K562 (cell line): ENCODE data around the gene CEND1. TPM values are rescaled to one million over a fixed set of nuclear protein-coding genes. Genes with fewer than 3 reads are reported as not detected.

Experiments used
- BCOR ChIP-seq: fragments of 450-650 bp; IDR thresholded peaks from 2 replicates; pipeline ENCODE4 v1.6.1; 2016
- CBFA2T2 ChIP-seq: fragments of 450-650 bp; conservative IDR thresholded peaks from 2 replicates; pipeline ENCODE4 v1.6.1; 2017; ENCODE audit warnings: mild to moderate bottlenecking
- ELF2 ChIP-seq: fragments of 250-450 bp; sonication (Bioruptor Pico); IDR thresholded peaks from 2 replicates; pipeline ENCODE4 v1.5.0; 2021; ENCODE audit warnings: mild to moderate bottlenecking
- ESRRB ChIP-seq: fragments of 250-450 bp; sonication (Bioruptor Pico); IDR thresholded peaks from 2 replicates; pipeline ENCODE4 v1.5.0; 2020; ENCODE audit warnings: mild to moderate bottlenecking, moderate library complexity, borderline replicate concordance
- FOXK1 ChIP-seq: sonication (generic); formaldehyde crosslinking; IDR thresholded peaks from 2 replicates; pipeline ENCODE4 v1.8.0; 2022; ENCODE audit warnings: missing genetic modification reagents, mild to moderate bottlenecking, borderline replicate concordance
- HDGF ChIP-seq: fragments of 450-650 bp; IDR thresholded peaks from 2 replicates; pipeline ENCODE4 v1.6.1; 2016
- HNRNPH1 ChIP-seq: fragments of 200-400 bp; formaldehyde crosslinking; optimal IDR thresholded peaks from 2 replicates; pipeline ENCODE3; 2017; ENCODE audit warnings: low read depth, mild to moderate bottlenecking, low read length, moderate library complexity
- ILF3 ChIP-seq: fragments of 450-650 bp; IDR thresholded peaks from 2 replicates; pipeline ENCODE4 v1.6.1; 2018; ENCODE audit warnings: antibody characterized with exemption, mild to moderate bottlenecking, moderate library complexity, borderline replicate concordance
- MED1 ChIP-seq: sonication (generic); formaldehyde crosslinking; IDR thresholded peaks from 2 replicates; pipeline ENCODE4 v1.8.1; 2023; ENCODE audit warnings: missing genetic modification reagents, borderline replicate concordance
- MYC ChIP-seq, 2 experiments: fragments of 250-450 bp in 1 of 2; sonication (Bioruptor Pico) in 1 of 2; IDR thresholded peaks; 2 replicates each; pipeline versions ENCODE4 v1.5.1 to v1.6.1; 2012 to 2021; ENCODE audit warnings: low read depth in 2 of 2, borderline replicate concordance in 1 of 2, improper control_type of control experiment in 1 of 2, low read length in 1 of 2, mild to moderate bottlenecking in 1 of 2, moderate library complexity in 1 of 2
- NFATC3 ChIP-seq: fragments of 450-650 bp; IDR thresholded peaks from 2 replicates; pipeline ENCODE4 v1.6.1; 2017; ENCODE audit warnings: mild to moderate bottlenecking
- NFIC ChIP-seq: fragments of 450-650 bp; IDR thresholded peaks from 2 replicates; pipeline ENCODE4 v1.6.1; 2017; ENCODE audit warnings: mild to moderate bottlenecking, inconsistent platforms
- NFXL1 ChIP-seq: fragments of 450-650 bp; formaldehyde crosslinking; IDR thresholded peaks from 2 replicates; pipeline ENCODE4 v1.4.0; 2021; ENCODE audit warnings: mild to moderate bottlenecking
- SPI1 ChIP-seq: IDR thresholded peaks from 2 replicates; pipeline ENCODE4 v1.6.1; 2011; ENCODE audit warnings: low read depth, low read length, control low read depth, borderline replicate concordance
- SREBF1 ChIP-seq: fragments of 150-350 bp; IDR thresholded peaks from 2 replicates; pipeline ENCODE4 v1.6.1; 2014; ENCODE audit warnings: antibody characterized with exemption, low read depth, low read length, borderline replicate concordance
- SRSF7 ChIP-seq: fragments of 200-400 bp; formaldehyde crosslinking; optimal IDR thresholded peaks from 2 replicates; pipeline ENCODE3; 2017; ENCODE audit warnings: mild to moderate bottlenecking, low read depth, low read length
- TOE1 ChIP-seq, 2 experiments: fragments of 450-650 bp in 1 of 2; sonication (generic) in 1 of 2; formaldehyde crosslinking in 1 of 2; IDR thresholded peaks; 2 replicates each; pipeline versions ENCODE4 v1.7.1 to v1.8.0; 2016 to 2022; ENCODE audit warnings: borderline replicate concordance in 2 of 2, mild to moderate bottlenecking in 2 of 2, antibody characterized with exemption in 1 of 2, inconsistent platforms in 1 of 2, low read depth in 1 of 2, missing genetic modification reagents in 1 of 2, moderate library complexity in 1 of 2
- ZNF143 ChIP-seq: sonication (generic); formaldehyde crosslinking; IDR thresholded peaks from 2 replicates; pipeline ENCODE4 v1.9.0; 2022; ENCODE audit warnings: mild to moderate bottlenecking, missing genetic modification reagents
- ZNF146 ChIP-seq: IDR thresholded peaks from one replicate; pipeline ENCODE4 v1.6.1; 2018; ENCODE audit warnings: missing compliant biosample characterization; ENCODE audit not compliant: unreplicated experiment
- ZNF165 ChIP-seq: fragments of 250-450 bp; sonication (Bioruptor Pico); IDR thresholded peaks from 2 replicates; pipeline ENCODE4 v1.4.0; 2020; ENCODE audit warnings: borderline replicate concordance
- polyA plus RNA-seq, 8 experiments: library from polyadenylated mRNA; depleted of rRNA in 4 of 8; stranded (reverse) in 5 of 8; unstranded in 3 of 8; fragments of >200 nt; fragmentation: Nextera tagmentation in 2 of 8; fragmentation: Illumina TruSeq in 1 of 8; extraction: Ambion mirVana in 2 of 8; extraction: Trizol in 1 of 8; gene quantifications; 2 replicates each; pipeline versions ENCODE4 v1.2.1 to v1.2.3, GENCODE V29; 2011 to 2014; ENCODE audit warnings: inconsistent platforms in 1 of 8, missing spikeins in 1 of 8
- total RNA-seq, 7 experiments: library from RNA; depleted of rRNA in 6 of 7; stranded (reverse); fragments of >200 nt in 6 of 7; fragmentation: Illumina TruSeq in 2 of 7; extraction: Trizol in 2 of 7; gene quantifications; 2 replicates each; pipeline versions ENCODE4 v1.2.1 to v1.2.3, GENCODE V29; 2011 to 2021; ENCODE audit warnings: low replicate concordance in 1 of 7
- TF ChIP-seq, protein P1 (sequence below): fragments of 450-650 bp; IDR thresholded peaks from one replicate; pipeline ENCODE4 v1.6.1; 2018; ENCODE audit warnings: mild to moderate bottlenecking, moderate library complexity; ENCODE audit not compliant: partially characterized antibody
- TF ChIP-seq, protein P2 (sequence below), 3 experiments: IDR thresholded peaks in 2 of 3; conservative IDR thresholded peaks in 1 of 3; 2 replicates each; pipeline ENCODE4 v1.5.1; 2011 to 2012; ENCODE audit warnings: low read length in 3 of 3, mild to moderate bottlenecking in 3 of 3, control low read depth in 2 of 3, improper control_type of control experiment in 1 of 3, inconsistent platforms in 1 of 3, low read depth in 1 of 3, mixed read lengths in 1 of 3, moderate library complexity in 1 of 3; ENCODE audit not compliant: insufficient read depth in 2 of 3

CEND1 gene
- total and polyA plus RNA-seq, 9 of the 15 experiments (the other 6 are each of a cell fraction or from before 2014, with no cell fraction given), result 0.13 to 0.18 (median 0.16) TPM; not detected in 6

DNA sequence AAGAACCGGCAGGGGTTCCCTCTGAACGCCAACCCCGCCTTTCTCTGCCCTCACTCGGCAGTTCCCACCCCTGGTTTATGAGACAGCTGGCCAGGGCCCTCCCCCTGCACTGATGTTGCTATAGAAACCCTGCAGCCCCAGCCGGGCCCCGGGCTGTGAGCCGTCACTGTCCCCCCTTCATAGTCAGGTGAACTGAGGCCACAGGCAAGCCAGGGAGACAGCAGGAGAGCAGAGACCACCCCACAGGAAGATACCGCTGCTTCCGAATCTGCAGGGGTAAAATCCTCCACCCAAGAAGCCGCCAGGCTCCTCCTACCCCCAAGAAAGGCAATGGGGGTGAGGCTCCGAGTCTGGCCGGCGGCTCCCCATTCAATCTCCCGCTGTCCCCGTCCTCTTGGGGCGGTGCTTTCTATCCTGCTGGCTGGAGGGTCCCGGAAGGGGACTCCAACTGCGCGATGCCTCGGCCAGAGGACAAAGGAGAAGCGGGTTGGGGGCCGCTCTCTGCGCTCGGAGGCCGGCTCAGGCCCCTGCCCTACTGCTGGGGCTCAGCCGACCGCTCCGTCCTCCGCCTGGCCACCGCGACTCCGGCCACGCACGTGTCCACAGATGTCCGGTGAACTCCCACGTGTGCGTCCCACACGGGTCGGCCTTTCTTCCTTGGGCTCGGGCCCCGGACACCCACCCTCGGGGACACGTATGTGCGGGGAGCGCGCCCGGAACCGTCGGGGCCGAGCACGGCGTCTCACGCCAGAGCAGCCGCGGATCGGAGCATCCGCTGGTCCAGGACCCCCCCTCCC lies 7.6 kb upstream of the CEND1 start (continued):
- TF ChIP-seq, protein P1, sequence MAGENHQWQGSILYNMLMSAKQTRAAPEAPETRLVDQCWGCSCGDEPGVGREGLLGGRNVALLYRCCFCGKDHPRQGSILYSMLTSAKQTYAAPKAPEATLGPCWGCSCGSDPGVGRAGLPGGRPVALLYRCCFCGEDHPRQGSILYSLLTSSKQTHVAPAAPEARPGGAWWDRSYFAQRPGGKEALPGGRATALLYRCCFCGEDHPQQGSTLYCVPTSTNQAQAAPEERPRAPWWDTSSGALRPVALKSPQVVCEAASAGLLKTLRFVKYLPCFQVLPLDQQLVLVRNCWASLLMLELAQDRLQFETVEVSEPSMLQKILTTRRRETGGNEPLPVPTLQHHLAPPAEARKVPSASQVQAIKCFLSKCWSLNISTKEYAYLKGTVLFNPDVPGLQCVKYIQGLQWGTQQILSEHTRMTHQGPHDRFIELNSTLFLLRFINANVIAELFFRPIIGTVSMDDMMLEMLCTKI, result no peak
- no peak for TF ChIP-seq SRSF7
- 0 out of 2 replicates have a peak, but pooled peaks have one; percentile 31 for TF ChIP-seq SPI1
- no peak for TF ChIP-seq ZNF165
- TF ChIP-seq TOE1 (IDR thresholded peaks at IDR 0.05; ENCODE audit: borderline replicate concordance), result 0 out of 2 replicates have a peak, but pooled peaks have one; percentile 37
- no peak for TF ChIP-seq TOE1 (CRISPR knock-in tag; IDR thresholded peaks at IDR 0.05; ENCODE audit: borderline replicate concordance, low read depth)
- TF ChIP-seq HNRNPH1, result no peak
- 0 out of 2 replicates have a peak, but pooled peaks have one; percentile 22 for TF ChIP-seq MED1
- peak; percentile 32; the same call in 1 of the 2 replicates for TF ChIP-seq FOXK1 (CRISPR knock-in tag)
- TF ChIP-seq ESRRB (CRISPR knock-in tag), result no peak
- no peak for TF ChIP-seq BCOR
- TF ChIP-seq ZNF146 (CRISPR knock-in tag), result no peak
- TF ChIP-seq MYC (IDR thresholded peaks at IDR 0.05; ENCODE audit: low read depth, low read length), result no peak; the same call in none of the 2 replicates
- no peak; the same call in 1 of the 2 replicates for TF ChIP-seq MYC (CRISPR knock-in tag; IDR thresholded peaks at IDR 0.05; ENCODE audit: borderline replicate concordance, low read depth)
- TF ChIP-seq HDGF, result no peak
- no peak for TF ChIP-seq ILF3
- TF ChIP-seq ZNF143, result peak; percentile 40; the same call in 1 of the 2 replicates
- no peak for TF ChIP-seq NFXL1
- TF ChIP-seq SREBF1, result no peak
- peak; percentile 30 for TF ChIP-seq NFIC
- TF ChIP-seq, protein P2, sequence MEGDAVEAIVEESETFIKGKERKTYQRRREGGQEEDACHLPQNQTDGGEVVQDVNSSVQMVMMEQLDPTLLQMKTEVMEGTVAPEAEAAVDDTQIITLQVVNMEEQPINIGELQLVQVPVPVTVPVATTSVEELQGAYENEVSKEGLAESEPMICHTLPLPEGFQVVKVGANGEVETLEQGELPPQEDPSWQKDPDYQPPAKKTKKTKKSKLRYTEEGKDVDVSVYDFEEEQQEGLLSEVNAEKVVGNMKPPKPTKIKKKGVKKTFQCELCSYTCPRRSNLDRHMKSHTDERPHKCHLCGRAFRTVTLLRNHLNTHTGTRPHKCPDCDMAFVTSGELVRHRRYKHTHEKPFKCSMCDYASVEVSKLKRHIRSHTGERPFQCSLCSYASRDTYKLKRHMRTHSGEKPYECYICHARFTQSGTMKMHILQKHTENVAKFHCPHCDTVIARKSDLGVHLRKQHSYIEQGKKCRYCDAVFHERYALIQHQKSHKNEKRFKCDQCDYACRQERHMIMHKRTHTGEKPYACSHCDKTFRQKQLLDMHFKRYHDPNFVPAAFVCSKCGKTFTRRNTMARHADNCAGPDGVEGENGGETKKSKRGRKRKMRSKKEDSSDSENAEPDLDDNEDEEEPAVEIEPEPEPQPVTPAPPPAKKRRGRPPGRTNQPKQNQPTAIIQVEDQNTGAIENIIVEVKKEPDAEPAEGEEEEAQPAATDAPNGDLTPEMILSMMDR (IDR thresholded peaks at IDR 0.05 in 2 of 3, conservative IDR thresholded peaks at IDR 0.05 in 1 of 3; ENCODE audit: insufficient read depth in 2 of 3, low read depth in 1 of 3, low read length in 3 of 3), result no peak
- TF ChIP-seq ELF2, result no peak
- TF ChIP-seq CBFA2T2, result no peak
- TF ChIP-seq NFATC3, result no peak
